Astrocyte of the hippocampus (primary cell): ENCODE data around the gene TM7SF2.

ENCODE experiments used
- DNase-seq: peaks from one replicate; pipeline ENCODE4 v3.0.0; 2011; ENCODE audit warnings: low read depth, low spot score

The TM7SF2 gene

DNA sequence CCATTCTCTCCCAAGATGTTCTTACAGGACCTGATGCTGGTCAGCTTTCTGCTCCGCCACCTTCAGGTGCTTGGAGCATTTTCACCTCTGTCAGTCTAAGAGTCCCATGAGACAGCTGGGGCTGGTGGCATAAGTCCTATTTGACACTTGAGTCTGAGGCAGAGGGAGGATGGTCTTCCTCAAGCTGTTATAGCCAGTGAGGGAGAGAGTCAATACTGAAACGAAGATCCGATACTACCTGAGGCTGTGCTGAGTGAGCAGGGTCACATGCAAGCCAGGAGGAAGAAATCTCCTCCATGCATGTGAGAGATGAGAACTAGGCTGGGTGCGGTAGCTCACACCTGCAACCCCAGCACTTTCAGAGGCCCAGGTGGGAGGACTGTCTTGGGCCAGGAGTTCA is 22.1 kb upstream of the TM7SF2 start:
- DNase-seq: no peak

GRCh38 chr11:65090628-65091027 is 21.0 kb upstream of the TM7SF2 start:
- DNase-seq: no peak

- no peak for DNase-seq
These were observed 16.2 kb upstream of the TM7SF2 start for GRCh38 chr11:65095427-65095826.

GRCh38 chr11:65095974-65096806 is 15.5 kb upstream of the TM7SF2 start, which contains the start of gene VPS51:
Gene VPS51, plus strand, starts transcription at chr11:65096214. Its CDS starts 37 bp downstream, at chr11:65096251.
- peak; percentile 93 for DNase-seq

- DNase-seq: no peak
These were observed 14.7 kb upstream of the TM7SF2 start for GRCh38 chr11:65096926-65097325.

GRCh38 chr11:65100674-65101350 is 10.9 kb upstream of the TM7SF2 start:
- no peak for DNase-seq

DNA sequence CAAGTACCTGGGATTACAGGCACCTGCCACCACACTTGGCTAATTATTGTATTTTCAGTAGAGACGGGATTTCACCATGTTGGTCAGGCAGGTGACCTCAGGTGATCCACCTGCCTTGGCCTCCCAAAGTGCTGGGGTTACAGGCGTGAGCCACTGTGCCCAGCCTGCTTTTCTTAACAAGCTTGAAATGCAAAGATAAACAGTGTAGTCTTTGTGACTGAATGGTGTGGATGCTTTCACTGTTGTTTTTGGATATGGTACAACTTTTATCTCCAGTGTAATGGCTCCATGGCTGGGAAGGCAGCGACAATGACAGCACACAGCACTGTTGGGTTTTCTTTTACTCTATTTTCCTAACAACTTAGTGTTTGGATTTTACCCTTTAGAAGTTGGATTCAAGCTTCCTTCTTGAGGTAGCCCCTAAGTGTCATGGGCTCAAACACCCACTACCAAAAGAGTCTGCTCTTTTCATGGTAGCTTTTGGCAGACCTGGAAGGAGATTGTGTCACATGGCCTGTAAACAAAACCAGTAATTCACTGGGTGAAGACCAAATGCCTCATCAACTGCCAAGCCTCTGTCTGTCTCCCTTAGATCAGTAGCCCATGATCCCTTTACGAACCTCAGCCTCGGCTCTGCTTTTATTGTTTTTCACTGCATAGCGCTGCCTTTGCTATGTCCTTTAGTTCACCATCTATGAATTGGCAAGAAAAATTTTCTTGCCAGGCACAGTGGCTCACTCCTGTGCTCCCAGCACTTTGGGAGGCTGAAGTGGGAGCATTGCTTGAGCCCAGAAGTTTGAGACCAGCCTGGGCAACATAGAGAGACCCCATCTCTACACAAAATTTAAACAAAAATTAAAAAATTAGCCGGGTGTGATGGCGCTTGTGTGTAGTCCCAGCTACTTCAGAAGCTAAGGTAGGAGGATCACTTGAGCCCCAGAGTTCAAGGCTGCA is 9.3 kb upstream of the TM7SF2 start:
- DNase-seq: peak; percentile 74

DNA sequence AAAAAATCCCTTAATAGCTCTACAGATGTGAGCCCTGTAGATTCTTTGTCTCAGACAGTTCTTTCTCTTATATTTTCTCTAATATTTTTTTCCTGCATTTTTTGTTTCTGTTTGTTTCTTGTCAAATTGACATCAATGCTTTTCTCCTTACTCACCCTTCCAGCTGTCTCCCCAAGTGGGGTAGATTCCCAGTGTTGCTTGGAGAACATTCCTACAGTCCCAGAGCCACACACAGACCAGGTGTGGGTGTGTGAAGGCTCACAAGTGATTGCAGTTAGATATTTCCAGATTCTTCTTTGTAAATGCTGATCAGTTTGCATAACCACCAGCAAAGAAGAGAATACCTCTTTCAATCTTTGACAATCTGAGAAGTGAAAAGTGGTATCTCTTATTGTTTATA is 8.2 kb upstream of the TM7SF2 start:
- DNase-seq: no peak

GRCh38 chr11:65104628-65105027 is 7.0 kb upstream of the TM7SF2 start:
- DNase-seq: no peak

GRCh38 chr11:65107078-65107477 is 4.6 kb upstream of the TM7SF2 start:
- no peak for DNase-seq

DNA sequence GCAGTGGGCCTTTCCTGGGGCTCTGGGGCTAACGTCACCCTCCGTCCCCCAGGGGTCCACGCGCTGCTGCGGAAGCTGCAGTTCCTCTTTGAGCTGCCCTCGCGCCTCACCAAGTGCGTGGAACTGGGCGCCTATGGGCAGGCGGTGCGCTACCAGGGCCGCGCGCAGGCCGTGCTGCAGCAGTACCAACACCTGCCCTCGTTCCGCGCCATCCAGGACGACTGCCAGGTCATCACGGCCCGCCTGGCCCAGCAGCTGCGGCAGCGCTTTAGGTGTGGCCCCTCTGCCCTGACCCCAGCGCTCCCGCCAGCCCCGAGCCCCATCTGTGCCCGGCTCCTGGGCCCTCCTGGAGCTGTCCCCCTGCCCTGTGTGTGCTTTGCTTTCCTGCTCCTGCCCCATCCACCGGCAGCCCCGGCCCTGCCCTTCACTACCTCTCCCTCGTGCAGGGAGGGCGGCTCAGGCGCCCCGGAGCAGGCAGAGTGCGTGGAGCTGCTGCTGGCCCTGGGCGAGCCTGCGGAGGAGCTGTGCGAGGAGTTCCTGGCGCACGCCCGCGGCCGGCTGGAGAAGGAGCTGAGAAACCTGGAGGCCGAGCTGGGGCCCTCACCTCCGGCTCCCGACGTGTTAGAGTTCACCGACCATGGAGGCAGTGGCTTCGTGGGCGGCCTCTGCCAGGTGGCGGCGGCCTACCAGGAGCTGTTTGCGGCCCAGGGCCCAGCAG is 3.8 kb upstream of the TM7SF2 start:
- no peak for DNase-seq

DNA sequence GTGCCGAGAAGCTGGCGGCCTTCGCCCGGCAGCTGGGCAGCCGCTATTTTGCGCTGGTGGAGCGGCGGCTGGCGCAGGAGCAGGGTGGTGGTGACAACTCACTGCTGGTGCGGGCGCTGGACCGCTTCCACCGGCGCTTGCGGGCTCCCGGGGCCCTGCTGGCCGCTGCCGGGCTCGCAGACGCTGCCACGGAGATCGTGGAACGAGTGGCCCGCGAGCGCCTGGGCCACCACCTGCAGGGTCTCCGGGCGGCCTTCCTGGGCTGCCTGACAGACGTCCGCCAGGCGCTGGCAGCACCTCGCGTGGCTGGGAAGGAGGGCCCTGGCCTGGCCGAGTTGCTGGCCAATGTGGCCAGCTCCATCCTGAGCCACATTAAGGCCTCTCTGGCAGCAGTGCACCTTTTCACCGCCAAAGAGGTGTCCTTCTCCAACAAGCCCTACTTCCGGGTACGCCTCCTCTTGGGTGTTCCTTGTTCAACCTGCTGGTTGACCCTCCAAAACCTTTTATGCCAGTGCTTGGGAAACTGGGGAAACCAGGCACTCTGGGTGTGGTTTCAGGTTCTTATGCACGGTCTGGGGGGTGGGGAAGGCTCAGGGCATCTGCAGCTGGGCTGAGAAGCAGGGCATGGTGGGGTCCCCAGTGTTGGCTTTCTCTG is 3.1 kb upstream of the TM7SF2 start:
- DNase-seq: no peak

DNA sequence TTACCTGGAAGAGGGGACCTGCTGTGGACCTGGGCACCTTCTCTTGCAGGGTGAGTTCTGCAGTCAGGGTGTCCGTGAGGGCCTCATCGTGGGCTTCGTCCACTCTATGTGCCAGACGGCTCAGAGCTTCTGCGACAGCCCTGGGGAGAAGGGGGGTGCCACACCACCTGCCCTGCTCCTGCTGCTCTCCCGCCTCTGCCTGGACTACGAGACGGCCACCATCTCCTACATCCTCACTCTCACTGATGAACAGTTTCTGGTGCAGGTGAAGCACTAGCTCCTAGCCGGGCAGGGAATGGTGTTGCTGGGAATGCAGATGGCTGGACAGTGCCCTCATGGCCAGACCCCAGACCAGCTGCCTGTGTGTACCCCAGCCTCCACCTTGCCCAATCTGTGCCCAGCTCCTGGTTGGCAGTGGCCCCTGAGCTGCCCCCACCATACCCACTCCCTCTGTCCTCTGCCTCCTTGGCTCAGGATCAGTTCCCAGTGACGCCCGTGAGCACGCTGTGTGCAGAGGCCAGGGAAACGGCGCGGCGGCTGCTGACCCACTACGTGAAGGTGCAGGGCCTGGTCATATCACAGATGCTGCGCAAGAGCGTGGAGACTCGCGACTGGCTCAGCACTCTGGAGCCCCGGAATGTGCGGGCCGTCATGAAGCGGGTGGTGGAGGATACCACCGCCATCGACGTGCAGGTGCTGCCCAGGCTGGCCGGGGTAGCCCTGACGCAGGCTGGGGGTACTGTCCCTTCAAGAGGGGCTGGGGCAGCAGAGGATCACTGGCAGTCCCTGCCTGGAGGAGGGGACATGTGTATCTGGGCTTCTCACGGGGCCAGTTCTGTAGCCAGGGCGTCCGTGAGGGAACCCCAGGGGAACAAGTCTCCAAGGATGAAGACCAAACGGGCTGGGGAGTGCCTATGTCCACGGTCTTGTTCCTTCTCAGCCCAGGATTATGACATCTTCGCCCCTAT is 2.2 kb upstream of the TM7SF2 start:
- DNase-seq: no peak

- peak; percentile 92 for DNase-seq
These were observed 1.3 kb upstream of the TM7SF2 start for GRCh38 chr11:65110354-65110861.

- DNase-seq: no peak
These were observed 421 bp upstream of the TM7SF2 start for GRCh38 chr11:65111159-65111743.

DNA sequence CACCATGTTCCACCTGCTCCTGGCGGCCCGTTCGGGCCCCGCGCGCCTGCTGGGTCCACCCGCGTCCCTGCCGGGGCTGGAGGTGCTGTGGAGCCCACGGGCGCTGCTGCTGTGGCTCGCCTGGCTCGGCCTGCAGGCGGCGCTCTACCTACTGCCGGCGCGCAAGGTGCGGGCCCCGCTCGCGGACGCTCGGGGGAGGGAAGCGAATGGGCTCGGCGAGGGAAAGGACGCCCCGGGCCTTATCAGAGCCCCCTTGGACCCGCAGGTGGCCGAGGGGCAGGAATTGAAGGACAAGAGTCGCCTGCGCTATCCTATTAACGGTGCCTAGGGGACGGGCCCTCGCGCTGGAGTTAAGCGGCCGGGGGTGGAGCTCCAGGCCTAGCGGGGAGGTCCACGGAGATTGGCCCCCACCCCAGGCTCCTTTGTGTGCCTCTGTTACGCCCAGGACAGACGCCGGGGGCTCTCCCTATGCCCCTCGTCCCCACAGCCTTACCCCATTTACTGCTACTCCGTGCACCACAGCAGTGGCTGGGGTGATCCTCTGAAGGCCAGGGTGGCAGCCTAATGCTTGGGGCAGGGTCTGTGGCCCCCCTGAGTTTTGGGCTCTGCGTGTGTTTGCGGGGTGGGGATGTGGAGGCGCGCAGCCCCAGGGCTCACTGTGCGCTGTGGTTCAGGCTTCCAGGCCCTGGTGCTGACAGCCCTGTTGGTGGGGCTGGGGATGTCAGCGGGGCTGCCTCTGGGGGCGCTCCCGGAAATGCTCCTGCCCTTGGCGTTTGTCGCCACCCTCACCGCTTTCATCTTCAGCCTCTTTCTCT is 1.1 kb downstream of the TM7SF2 start:
- peak; percentile 76 for DNase-seq

DNA sequence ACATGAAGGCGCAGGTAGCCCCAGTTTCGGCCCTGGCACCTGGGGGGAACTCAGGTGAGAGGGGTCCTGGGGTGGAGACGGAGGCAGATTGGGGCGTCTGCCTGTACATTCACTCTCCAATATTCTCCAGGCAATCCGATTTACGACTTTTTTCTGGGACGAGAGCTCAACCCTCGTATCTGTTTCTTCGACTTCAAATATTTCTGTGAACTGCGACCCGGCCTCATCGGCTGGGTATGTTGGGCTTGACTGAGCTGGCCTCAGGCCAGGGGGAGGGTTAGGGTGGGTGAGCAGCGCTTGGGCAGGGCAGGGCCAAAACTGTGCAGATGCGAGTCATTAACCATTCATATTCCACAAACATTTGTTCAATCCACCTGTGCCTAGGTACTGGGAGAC is 1.7 kb downstream of the TM7SF2 start:
- peak; percentile 47 for DNase-seq

GRCh38 chr11:65113839-65114238 is 2.2 kb downstream of the TM7SF2 start:
- no peak for DNase-seq
